Progenitor cell of endocrine pancreas (in vitro differentiated cells): ENCODE data around the gene SUCLG2. TPM values are rescaled to one million over a fixed set of nuclear protein-coding genes. Genes with fewer than 3 reads are reported as not detected.

Source experiments
- DNase-seq: peaks from one replicate; pipeline ENCODE4 v3.0.0; 2021; ENCODE audit warnings: low spot score; ENCODE audit not compliant: unreplicated experiment
- H3K27ac Mint-ChIP-seq: 2 replicates; pipeline ENCODE4 v1.8.0; 2021; ENCODE audit warnings: mild to moderate bottlenecking, moderate library complexity, mixed read lengths
- H3K27me3 Mint-ChIP-seq: 2 replicates; pipeline ENCODE4 v1.8.0; 2021; ENCODE audit warnings: mixed read lengths
- H3K36me3 Mint-ChIP-seq: 2 replicates; pipeline ENCODE4 v1.8.0; 2022; ENCODE audit warnings: mixed read lengths; ENCODE audit not compliant: insufficient read depth
- H3K4me1 Mint-ChIP-seq: 2 replicates; pipeline ENCODE4 v1.8.0; 2021; ENCODE audit warnings: low read depth, mixed read lengths
- H3K4me3 Mint-ChIP-seq: 2 replicates; pipeline ENCODE4 v1.8.0; 2021; ENCODE audit warnings: low read depth, mild to moderate bottlenecking, moderate library complexity, mixed read lengths
- H3K9me3 Mint-ChIP-seq: 2 replicates; pipeline ENCODE4 v1.8.0; 2021; ENCODE audit warnings: low read depth, mixed read lengths
- CTCF ChIP-seq: fragments of 200-600 bp; sonication (generic); IDR thresholded peaks from one replicate; pipeline ENCODE4 v1.5.0; 2021; ENCODE audit warnings: antibody characterized with exemption, mild to moderate bottlenecking; ENCODE audit not compliant: unreplicated experiment
- total RNA-seq: library from RNA; stranded (reverse); gene quantifications from 2 replicates; pipeline ENCODE4 v1.2.1, GENCODE V29; 2021

Gene SUCLG2
- total RNA-seq, 1 donor from 2014 or later = 41.1 TPM

GRCh38 chr3:67608034-67608433 is 46.4 kb downstream of the SUCLG2 start:
- TF ChIP-seq CTCF = no peak
- no peak overlapping the region for H3K4me3 Mint-ChIP-seq
- peaks cover 13% of the 10 kb centered on the region for H3K4me1 Mint-ChIP-seq

DNA sequence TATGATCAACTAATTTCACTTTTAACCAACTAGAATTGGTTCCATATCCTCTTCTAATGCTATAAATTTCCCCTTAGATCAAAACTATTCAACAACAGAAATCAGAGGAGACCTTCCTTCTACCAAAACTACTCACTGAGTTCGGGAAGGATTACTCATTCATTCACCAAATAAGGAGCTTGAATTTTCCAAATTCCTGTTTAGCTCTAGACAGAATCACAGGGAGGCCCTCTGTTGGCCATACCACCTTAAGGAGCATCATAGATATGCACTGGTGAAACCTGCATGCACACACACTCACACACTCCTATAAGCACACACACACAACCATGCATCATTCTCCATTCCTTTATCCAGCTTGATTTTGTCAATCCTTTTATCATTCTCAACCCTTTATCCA is 49.0 kb downstream of the SUCLG2 start:
- no peak for DNase-seq
- H3K36me3 Mint-ChIP-seq = peaks cover 15% of the 10 kb centered on the region
- peaks cover 7% of the 10 kb centered on the region for H3K4me1 Mint-ChIP-seq
- H3K9me3 Mint-ChIP-seq = no peaks in the 10 kb centered on the region
- no peak overlapping the region for H3K27ac Mint-ChIP-seq
- no peaks in the 10 kb centered on the region for H3K27me3 Mint-ChIP-seq
- no peak overlapping the region for H3K4me3 Mint-ChIP-seq
- TF ChIP-seq CTCF = no peak

More at GRCh38 chr3:67608034-67608433, 46.4 kb downstream of the SUCLG2 start:
- peaks cover 14% of the 10 kb centered on the region for H3K36me3 Mint-ChIP-seq
- DNase-seq = no peak
- H3K27me3 Mint-ChIP-seq = no peaks in the 10 kb centered on the region
- H3K9me3 Mint-ChIP-seq = no peaks in the 10 kb centered on the region
- H3K27ac Mint-ChIP-seq = no peak overlapping the region

DNA sequence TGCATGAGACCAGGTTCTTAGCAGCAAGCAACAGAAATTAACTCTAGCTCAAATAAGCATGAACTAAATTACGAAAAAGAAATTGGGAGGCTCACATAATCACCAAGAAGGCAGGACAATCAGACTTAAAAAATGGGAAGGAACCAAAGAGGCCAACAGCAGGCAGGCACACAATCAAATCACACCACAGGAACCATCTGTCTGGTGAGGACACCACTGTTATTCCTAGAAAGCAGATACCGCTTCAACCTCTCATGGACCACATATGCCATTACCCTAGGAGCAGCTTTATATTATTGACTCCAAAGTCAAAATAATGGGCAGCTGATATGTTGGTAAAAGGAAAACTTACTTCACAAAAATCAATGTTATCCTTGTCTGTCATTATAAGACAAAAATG is 51.6 kb downstream of the SUCLG2 start:
- H3K4me3 Mint-ChIP-seq = no peak overlapping the region
- H3K27ac Mint-ChIP-seq = no peak overlapping the region
- no peak for DNase-seq
- peaks cover 6% of the 10 kb centered on the region for H3K4me1 Mint-ChIP-seq
- H3K36me3 Mint-ChIP-seq = peaks cover 7% of the 10 kb centered on the region
- no peaks in the 10 kb centered on the region for H3K9me3 Mint-ChIP-seq
- no peak for TF ChIP-seq CTCF
- H3K27me3 Mint-ChIP-seq = no peaks in the 10 kb centered on the region

DNA sequence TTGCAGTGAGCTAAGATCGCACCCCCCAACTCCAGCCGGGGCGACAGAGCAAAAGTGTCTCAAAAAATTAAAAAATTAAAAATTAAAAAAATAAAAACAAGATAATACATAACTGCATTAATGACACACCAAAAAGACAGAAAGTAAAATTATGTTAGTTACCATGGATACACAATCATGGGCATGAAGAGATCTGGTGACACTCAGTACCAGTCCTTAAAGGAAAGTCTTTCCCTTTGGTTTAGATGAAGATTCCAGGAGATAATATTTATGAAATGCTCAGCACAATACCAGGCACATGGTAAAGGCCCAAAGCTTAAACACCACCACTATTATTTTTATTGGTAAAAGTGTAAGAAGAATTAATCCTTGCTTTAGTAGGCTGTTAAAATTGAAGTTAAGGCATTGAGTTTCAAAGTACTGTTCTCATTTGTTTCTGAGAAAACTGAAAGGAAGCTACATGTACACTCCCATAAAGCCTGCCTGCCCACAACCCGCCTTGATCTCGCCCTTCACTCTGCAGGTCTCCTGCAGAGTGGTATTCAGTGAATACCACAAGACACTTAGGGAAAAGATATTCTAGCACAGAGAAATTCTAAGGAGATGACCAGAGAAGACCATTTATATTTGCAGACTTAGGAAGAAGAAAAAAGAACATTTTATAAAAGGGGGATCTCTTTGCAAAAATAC is 52.3 kb downstream of the SUCLG2 start:
- Mint-ChIP-seq H3K4me3 (no peak overlapping the region), H3K27ac (no peak overlapping the region), H3K27me3 (no peaks in the 10 kb centered on the region), H3K36me3 (peaks cover 5% of the 10 kb centered on the region), H3K4me1 (peaks cover 6% of the 10 kb centered on the region), H3K9me3 (no peaks in the 10 kb centered on the region)
- DNase-seq = no peak
- no peak for TF ChIP-seq CTCF

DNA sequence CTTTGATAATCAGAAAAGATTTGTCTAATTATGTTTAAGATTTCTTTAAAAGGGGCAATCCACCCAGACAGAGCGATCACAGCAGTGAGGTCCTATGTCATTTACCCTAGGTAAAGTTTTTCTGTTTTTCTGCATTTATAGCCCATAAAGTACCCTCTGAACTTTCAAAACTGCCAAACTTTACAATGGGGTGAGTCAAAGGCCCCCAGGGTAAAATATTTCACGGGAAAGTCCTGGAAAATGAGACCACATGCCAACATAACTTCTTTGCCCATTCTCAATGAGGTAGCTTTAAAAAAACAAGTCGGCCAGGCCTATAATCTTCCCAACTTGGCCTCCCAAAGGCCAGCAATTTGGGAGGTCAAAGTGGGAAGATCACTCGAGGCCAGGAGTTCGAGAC is 53.0 kb downstream of the SUCLG2 start:
- DNase-seq = no peak
- H3K27me3 Mint-ChIP-seq = no peaks in the 10 kb centered on the region
- peaks cover 6% of the 10 kb centered on the region for H3K4me1 Mint-ChIP-seq
- H3K9me3 Mint-ChIP-seq = no peaks in the 10 kb centered on the region
- no peak for TF ChIP-seq CTCF
- H3K27ac Mint-ChIP-seq = no peak overlapping the region
- H3K4me3 Mint-ChIP-seq = no peak overlapping the region
- peaks cover 5% of the 10 kb centered on the region for H3K36me3 Mint-ChIP-seq
